ENCODE results near the gene RPS2. TPM values are rescaled to one million over a fixed set of nuclear protein-coding genes. Genes with fewer than 3 reads are reported as not detected.

Gene RPS2
- total and polyA plus RNA-seq, 4 donors = 682 to 1,957 (median 1,591) TPM

GRCh38 chr16:1936945-1937479 lies 27.6 kb downstream of the RPS2 start:
- no peak for DNase-seq (ENCODE audit: low read depth in 4 of 6, low spot score in 6 of 6)
- peaks cover 8% of the 10 kb centered on the region for H3K4me1 ChIP-seq (ENCODE audit: control insufficient read depth, insufficient read depth, low read length)
- H3K36me3 ChIP-seq (ENCODE audit: control insufficient read depth, insufficient read depth, low read length) = peaks cover 41% of the 10 kb centered on the region
- no peaks in the 10 kb centered on the region for H3K27me3 ChIP-seq (ENCODE audit: control insufficient read depth, insufficient read depth, low read length)
- H3K4me3 ChIP-seq (ENCODE audit: low read depth, low read length) = no peak overlapping the region
- WGBS (ENCODE audit: insufficient coverage) = 93% methylated on average over 5 of the region's 11 CpGs
- no peak overlapping the region for H3K27ac ChIP-seq (ENCODE audit: low read depth, low read length)
- no peaks in the 10 kb centered on the region for H3K9me3 ChIP-seq (ENCODE audit: control insufficient read depth, insufficient read depth, low read length)

- Histone ChIP-seq H3K9me3 (ENCODE audit: control insufficient read depth, insufficient read depth, low read length) (no peaks in the 10 kb centered on the region), H3K4me3 (ENCODE audit: low read depth, low read length) (no peak overlapping the region), H3K4me1 (ENCODE audit: control insufficient read depth, insufficient read depth, low read length) (peaks cover 12% of the 10 kb centered on the region), H3K36me3 (ENCODE audit: control insufficient read depth, insufficient read depth, low read length) (peaks cover 12% of the 10 kb centered on the region), H3K27me3 (ENCODE audit: control insufficient read depth, insufficient read depth, low read length) (no peaks in the 10 kb centered on the region), H3K27ac (ENCODE audit: low read depth, low read length) (no peak overlapping the region)
- DNase-seq (ENCODE audit: low read depth in 4 of 6, low spot score in 6 of 6) = no peak
- WGBS (ENCODE audit: insufficient coverage) = 65% methylated on average over 23 of the region's 23 CpGs
Observed at GRCh38 chr16:1933097-1933661, 31.4 kb downstream of the RPS2 start.

GRCh38 chr16:1932050-1933028 lies 32.3 kb downstream of the RPS2 start:
- DNase-seq (ENCODE audit: low read depth in 4 of 6, low spot score in 6 of 6) = peak in 1 of 6 donors; percentile 1
- Histone ChIP-seq H3K27ac (ENCODE audit: low read depth, low read length) (no peak overlapping the region), H3K27me3 (ENCODE audit: control insufficient read depth, insufficient read depth, low read length) (no peaks in the 10 kb centered on the region), H3K4me3 (ENCODE audit: low read depth, low read length) (no peak overlapping the region), H3K4me1 (ENCODE audit: control insufficient read depth, insufficient read depth, low read length) (peaks cover 12% of the 10 kb centered on the region), H3K9me3 (ENCODE audit: control insufficient read depth, insufficient read depth, low read length) (no peaks in the 10 kb centered on the region), H3K36me3 (ENCODE audit: control insufficient read depth, insufficient read depth, low read length) (peaks cover 7% of the 10 kb centered on the region)
- 72% methylated on average over 19 of the region's 19 CpGs for WGBS (ENCODE audit: insufficient coverage)

GRCh38 chr16:1930338-1930720 lies 34.3 kb downstream of the RPS2 start:
- DNase-seq (ENCODE audit: low read depth in 4 of 6, low spot score in 6 of 6) = no peak
- Histone ChIP-seq H3K4me1 (ENCODE audit: control insufficient read depth, insufficient read depth, low read length) (peaks cover 12% of the 10 kb centered on the region), H3K4me3 (ENCODE audit: low read depth, low read length) (no peak overlapping the region), H3K27ac (ENCODE audit: low read depth, low read length) (no peak overlapping the region), H3K9me3 (ENCODE audit: control insufficient read depth, insufficient read depth, low read length) (no peaks in the 10 kb centered on the region), H3K27me3 (ENCODE audit: control insufficient read depth, insufficient read depth, low read length) (no peaks in the 10 kb centered on the region), H3K36me3 (ENCODE audit: control insufficient read depth, insufficient read depth, low read length) (no peaks in the 10 kb centered on the region)
- WGBS (ENCODE audit: insufficient coverage) = 80% methylated on average over 5 of the region's 10 CpGs

GRCh38 chr16:1929578-1930337 lies 34.9 kb downstream of the RPS2 start:
- H3K36me3 ChIP-seq (ENCODE audit: control insufficient read depth, insufficient read depth, low read length) = no peaks in the 10 kb centered on the region
- DNase-seq (ENCODE audit: low read depth in 4 of 6, low spot score in 6 of 6) = peak; percentile 29 to 94 (median 74)
- 14% methylated on average over 56 of the region's 70 CpGs for WGBS (ENCODE audit: insufficient coverage)
- peak overlapping the region; percentile 33 for H3K4me3 ChIP-seq (ENCODE audit: low read depth, low read length)
- H3K27me3 ChIP-seq (ENCODE audit: control insufficient read depth, insufficient read depth, low read length) = no peaks in the 10 kb centered on the region
- H3K4me1 ChIP-seq (ENCODE audit: control insufficient read depth, insufficient read depth, low read length) = peaks cover 12% of the 10 kb centered on the region
- H3K27ac ChIP-seq (ENCODE audit: low read depth, low read length) = no peak overlapping the region
- no peaks in the 10 kb centered on the region for H3K9me3 ChIP-seq (ENCODE audit: control insufficient read depth, insufficient read depth, low read length)

GRCh38 chr16:1929105-1929504 lies 35.5 kb downstream of the RPS2 start:
- H3K9me3 ChIP-seq (ENCODE audit: control insufficient read depth, insufficient read depth, low read length) = no peaks in the 10 kb centered on the region
- peak overlapping the region; percentile 33 for H3K4me3 ChIP-seq (ENCODE audit: low read depth, low read length)
- H3K27me3 ChIP-seq (ENCODE audit: control insufficient read depth, insufficient read depth, low read length) = peaks cover 6% of the 10 kb centered on the region
- peak in 2 of 6 donors; percentile 32 to 50 for DNase-seq (ENCODE audit: low read depth in 4 of 6, low spot score in 6 of 6)
- H3K36me3 ChIP-seq (ENCODE audit: control insufficient read depth, insufficient read depth, low read length) = no peaks in the 10 kb centered on the region
- peaks cover 12% of the 10 kb centered on the region for H3K4me1 ChIP-seq (ENCODE audit: control insufficient read depth, insufficient read depth, low read length)
- no peak overlapping the region for H3K27ac ChIP-seq (ENCODE audit: low read depth, low read length)
- WGBS (ENCODE audit: insufficient coverage) = 13% methylated on average over 6 of the region's 11 CpGs

GRCh38 chr16:1926271-1926670 lies 38.4 kb downstream of the RPS2 start:
- DNase-seq (ENCODE audit: low read depth in 4 of 6, low spot score in 6 of 6) = no peak
- H3K9me3 ChIP-seq (ENCODE audit: control insufficient read depth, insufficient read depth, low read length) = no peaks in the 10 kb centered on the region
- peaks cover 18% of the 10 kb centered on the region for H3K4me1 ChIP-seq (ENCODE audit: control insufficient read depth, insufficient read depth, low read length)
- H3K36me3 ChIP-seq (ENCODE audit: control insufficient read depth, insufficient read depth, low read length) = no peaks in the 10 kb centered on the region
- H3K27ac ChIP-seq (ENCODE audit: low read depth, low read length) = no peak overlapping the region
- no peak overlapping the region for H3K4me3 ChIP-seq (ENCODE audit: low read depth, low read length)
- 50% methylated on average over 6 of the region's 11 CpGs for WGBS (ENCODE audit: insufficient coverage)
- peaks cover 34% of the 10 kb centered on the region for H3K27me3 ChIP-seq (ENCODE audit: control insufficient read depth, insufficient read depth, low read length)

- Histone ChIP-seq H3K36me3 (ENCODE audit: control insufficient read depth, insufficient read depth, low read length) (no peaks in the 10 kb centered on the region), H3K4me3 (ENCODE audit: low read depth, low read length) (no peak overlapping the region), H3K4me1 (ENCODE audit: control insufficient read depth, insufficient read depth, low read length) (peaks cover 13% of the 10 kb centered on the region), H3K9me3 (ENCODE audit: control insufficient read depth, insufficient read depth, low read length) (no peaks in the 10 kb centered on the region), H3K27me3 (ENCODE audit: control insufficient read depth, insufficient read depth, low read length) (peaks cover 56% of the 10 kb centered on the region), H3K27ac (ENCODE audit: low read depth, low read length) (no peak overlapping the region)
- no peak for DNase-seq (ENCODE audit: low read depth in 4 of 6, low spot score in 6 of 6)
- 76% methylated on average over 5 of the region's 5 CpGs for WGBS (ENCODE audit: insufficient coverage)
Observed at GRCh38 chr16:1924095-1924494, 40.5 kb downstream of the RPS2 start.

- Histone ChIP-seq H3K36me3 (ENCODE audit: control insufficient read depth, insufficient read depth, low read length) (no peaks in the 10 kb centered on the region), H3K9me3 (ENCODE audit: control insufficient read depth, insufficient read depth, low read length) (no peaks in the 10 kb centered on the region), H3K27ac (ENCODE audit: low read depth, low read length) (no peak overlapping the region), H3K4me3 (ENCODE audit: low read depth, low read length) (no peak overlapping the region), H3K27me3 (ENCODE audit: control insufficient read depth, insufficient read depth, low read length) (peaks cover 62% of the 10 kb centered on the region), H3K4me1 (ENCODE audit: control insufficient read depth, insufficient read depth, low read length) (peaks cover 16% of the 10 kb centered on the region)
- WGBS (ENCODE audit: insufficient coverage) = 9% methylated on average over 15 of the region's 24 CpGs
- DNase-seq (ENCODE audit: low read depth in 4 of 6, low spot score in 6 of 6) = no peak
Observed at GRCh38 chr16:1923299-1924034, 41.2 kb downstream of the RPS2 start.

Data from spinal cord (tissue), 10 donors.